ENCODE measurements around the gene KRTAP5-1.

The KRTAP5-1 gene

GRCh38 chr11:1573077-1573902 is 11.8 kb downstream of the KRTAP5-1 start:
- Histone ChIP-seq H3K9ac (ENCODE audit: low read depth in 1 of 2, low read length in 2 of 2) (peak overlapping the region; percentile 55 to 78), H3K4me3 (ENCODE audit: low read depth in 1 of 2, low read length in 2 of 2) (peak overlapping the region; percentile 61 to 63)

GRCh38 chr11:1572197-1573076 is 12.6 kb downstream of the KRTAP5-1 start, which contains the start of gene DUSP8:
DUSP8 (minus strand) TSS chr11:1572271; CDS start chr11:1565826, 6,445 bp downstream.
- peaks cover 40 to 44% of the 10 kb centered on the region in 2 donors for H3K4me1 ChIP-seq (ENCODE audit: control insufficient read depth in 1 of 2, insufficient read depth in 2 of 2, low read length in 2 of 2)
- no peaks in the 10 kb centered on the region for H3K36me3 ChIP-seq (ENCODE audit: control insufficient read depth in 1 of 2, insufficient read depth in 2 of 2, low read length in 2 of 2)
- H3K27ac ChIP-seq (ENCODE audit: low read depth, low read length), result peak within 1 kb of the TSS; percentile 79
- H3K9ac ChIP-seq (ENCODE audit: low read depth in 1 of 2, low read length in 2 of 2), result peak within 1 kb of the TSS; percentile 55 to 78
- no peaks in the 10 kb centered on the region for H3K9me3 ChIP-seq (ENCODE audit: control insufficient read depth in 1 of 2, low read length in 2 of 2)
- peaks cover 0 to 2% of the 10 kb centered on the region in 2 donors for H3K27me3 ChIP-seq (ENCODE audit: control insufficient read depth in 1 of 2, insufficient read depth in 2 of 2, low read length in 2 of 2)
- peak within 1 kb of the TSS; percentile 61 to 63 for H3K4me3 ChIP-seq (ENCODE audit: low read depth in 1 of 2, low read length in 2 of 2)

More at GRCh38 chr11:1573077-1573902, 11.8 kb downstream of the KRTAP5-1 start:
- Histone ChIP-seq H3K9me3 (ENCODE audit: control insufficient read depth in 1 of 2, low read length in 2 of 2) (peaks cover 4 to 5% of the 10 kb centered on the region in 2 donors), H3K4me1 (ENCODE audit: control insufficient read depth in 1 of 2, insufficient read depth in 2 of 2, low read length in 2 of 2) (peaks cover 36 to 39% of the 10 kb centered on the region in 2 donors), H3K27ac (ENCODE audit: low read depth, low read length) (peak overlapping the region; percentile 79), H3K27me3 (ENCODE audit: control insufficient read depth in 1 of 2, insufficient read depth in 2 of 2, low read length in 2 of 2) (peaks cover 0 to 2% of the 10 kb centered on the region in 2 donors), H3K36me3 (ENCODE audit: control insufficient read depth in 1 of 2, insufficient read depth in 2 of 2, low read length in 2 of 2) (no peaks in the 10 kb centered on the region)

- Histone ChIP-seq H3K4me3 (ENCODE audit: low read depth in 1 of 2, low read length in 2 of 2) (peak overlapping the region in 1 of 2 donors; percentile 60), H3K9me3 (ENCODE audit: control insufficient read depth in 1 of 2, low read length in 2 of 2) (no peaks in the 10 kb centered on the region), H3K9ac (ENCODE audit: low read depth in 1 of 2, low read length in 2 of 2) (peak overlapping the region in 1 of 2 donors; percentile 65), H3K27me3 (ENCODE audit: control insufficient read depth in 1 of 2, insufficient read depth in 2 of 2, low read length in 2 of 2) (peaks cover 0 to 2% of the 10 kb centered on the region in 2 donors), H3K4me1 (ENCODE audit: control insufficient read depth in 1 of 2, insufficient read depth in 2 of 2, low read length in 2 of 2) (peaks cover 46 to 50% of the 10 kb centered on the region in 2 donors), H3K36me3 (ENCODE audit: control insufficient read depth in 1 of 2, insufficient read depth in 2 of 2, low read length in 2 of 2) (no peaks in the 10 kb centered on the region), H3K27ac (ENCODE audit: low read depth, low read length) (no peak overlapping the region)
Observed at GRCh38 chr11:1571760-1572196, 13.3 kb downstream of the KRTAP5-1 start.

- Histone ChIP-seq H3K36me3 (ENCODE audit: control insufficient read depth in 1 of 2, insufficient read depth in 2 of 2, low read length in 2 of 2) (no peaks in the 10 kb centered on the region), H3K4me1 (ENCODE audit: control insufficient read depth in 1 of 2, insufficient read depth in 2 of 2, low read length in 2 of 2) (peaks cover 46 to 51% of the 10 kb centered on the region in 2 donors), H3K27me3 (ENCODE audit: control insufficient read depth in 1 of 2, insufficient read depth in 2 of 2, low read length in 2 of 2) (peaks cover 0 to 2% of the 10 kb centered on the region in 2 donors), H3K4me3 (ENCODE audit: low read depth in 1 of 2, low read length in 2 of 2) (peak overlapping the region; percentile 60), H3K27ac (ENCODE audit: low read depth, low read length) (no peak overlapping the region), H3K9me3 (ENCODE audit: control insufficient read depth in 1 of 2, low read length in 2 of 2) (no peaks in the 10 kb centered on the region), H3K9ac (ENCODE audit: low read depth in 1 of 2, low read length in 2 of 2) (peak overlapping the region; percentile 32 to 65)
Observed at GRCh38 chr11:1570896-1571759, 14.0 kb downstream of the KRTAP5-1 start.

GRCh38 chr11:1570531-1570895 is 14.6 kb downstream of the KRTAP5-1 start:
- peaks cover 46 to 51% of the 10 kb centered on the region in 2 donors for H3K4me1 ChIP-seq (ENCODE audit: control insufficient read depth in 1 of 2, insufficient read depth in 2 of 2, low read length in 2 of 2)
- H3K9me3 ChIP-seq (ENCODE audit: control insufficient read depth in 1 of 2, low read length in 2 of 2), result no peaks in the 10 kb centered on the region
- no peaks in the 10 kb centered on the region for H3K36me3 ChIP-seq (ENCODE audit: control insufficient read depth in 1 of 2, insufficient read depth in 2 of 2, low read length in 2 of 2)
- H3K27me3 ChIP-seq (ENCODE audit: control insufficient read depth in 1 of 2, insufficient read depth in 2 of 2, low read length in 2 of 2), result peaks cover 0 to 2% of the 10 kb centered on the region in 2 donors
- no peak overlapping the region for H3K27ac ChIP-seq (ENCODE audit: low read depth, low read length)
- H3K9ac ChIP-seq (ENCODE audit: low read depth in 1 of 2, low read length in 2 of 2), result peak overlapping the region; percentile 12 to 65
- peak overlapping the region in 1 of 2 donors; percentile 60 for H3K4me3 ChIP-seq (ENCODE audit: low read depth in 1 of 2, low read length in 2 of 2)

- Histone ChIP-seq H3K27ac (ENCODE audit: low read depth, low read length) (no peak overlapping the region), H3K9ac (ENCODE audit: low read depth in 1 of 2, low read length in 2 of 2) (peak overlapping the region in 1 of 2 donors; percentile 12), H3K27me3 (ENCODE audit: control insufficient read depth in 1 of 2, insufficient read depth in 2 of 2, low read length in 2 of 2) (peaks cover 0 to 2% of the 10 kb centered on the region in 2 donors), H3K4me1 (ENCODE audit: control insufficient read depth in 1 of 2, insufficient read depth in 2 of 2, low read length in 2 of 2) (peaks cover 47 to 50% of the 10 kb centered on the region in 2 donors), H3K9me3 (ENCODE audit: control insufficient read depth in 1 of 2, low read length in 2 of 2) (no peaks in the 10 kb centered on the region), H3K36me3 (ENCODE audit: control insufficient read depth in 1 of 2, insufficient read depth in 2 of 2, low read length in 2 of 2) (no peaks in the 10 kb centered on the region), H3K4me3 (ENCODE audit: low read depth in 1 of 2, low read length in 2 of 2) (peak overlapping the region in 1 of 2 donors; percentile 22)
Observed at GRCh38 chr11:1570001-1570453, 15.1 kb downstream of the KRTAP5-1 start.

GRCh38 chr11:1569251-1569780 is 15.8 kb downstream of the KRTAP5-1 start:
- no peaks in the 10 kb centered on the region for H3K27me3 ChIP-seq (ENCODE audit: control insufficient read depth in 1 of 2, insufficient read depth in 2 of 2, low read length in 2 of 2)
- peak overlapping the region; percentile 10 to 35 for H3K4me3 ChIP-seq (ENCODE audit: low read depth in 1 of 2, low read length in 2 of 2)
- peaks cover 53 to 55% of the 10 kb centered on the region in 2 donors for H3K4me1 ChIP-seq (ENCODE audit: control insufficient read depth in 1 of 2, insufficient read depth in 2 of 2, low read length in 2 of 2)
- H3K36me3 ChIP-seq (ENCODE audit: control insufficient read depth in 1 of 2, insufficient read depth in 2 of 2, low read length in 2 of 2), result no peaks in the 10 kb centered on the region
- H3K9ac ChIP-seq (ENCODE audit: low read depth in 1 of 2, low read length in 2 of 2), result peak overlapping the region; percentile 39
- H3K27ac ChIP-seq (ENCODE audit: low read depth, low read length), result no peak overlapping the region
- H3K9me3 ChIP-seq (ENCODE audit: control insufficient read depth in 1 of 2, low read length in 2 of 2), result no peaks in the 10 kb centered on the region

- H3K4me1 ChIP-seq (ENCODE audit: control insufficient read depth in 1 of 2, insufficient read depth in 2 of 2, low read length in 2 of 2), result peaks cover 51% of the 10 kb centered on the region in 2 donors
- no peaks in the 10 kb centered on the region for H3K9me3 ChIP-seq (ENCODE audit: control insufficient read depth in 1 of 2, low read length in 2 of 2)
- no peaks in the 10 kb centered on the region for H3K36me3 ChIP-seq (ENCODE audit: control insufficient read depth in 1 of 2, insufficient read depth in 2 of 2, low read length in 2 of 2)
- H3K9ac ChIP-seq (ENCODE audit: low read depth in 1 of 2, low read length in 2 of 2), result peak overlapping the region in 1 of 2 donors; percentile 39
- peak overlapping the region in 1 of 2 donors; percentile 35 for H3K4me3 ChIP-seq (ENCODE audit: low read depth in 1 of 2, low read length in 2 of 2)
- peak overlapping the region; percentile 50 for H3K27ac ChIP-seq (ENCODE audit: low read depth, low read length)
- H3K27me3 ChIP-seq (ENCODE audit: control insufficient read depth in 1 of 2, insufficient read depth in 2 of 2, low read length in 2 of 2), result no peaks in the 10 kb centered on the region
Observed at GRCh38 chr11:1568441-1568911, 16.6 kb downstream of the KRTAP5-1 start.

GRCh38 chr11:1567721-1568100 is 17.4 kb downstream of the KRTAP5-1 start:
- no peak overlapping the region for H3K9ac ChIP-seq (ENCODE audit: low read depth in 1 of 2, low read length in 2 of 2)
- no peak overlapping the region for H3K4me3 ChIP-seq (ENCODE audit: low read depth in 1 of 2, low read length in 2 of 2)
- H3K27ac ChIP-seq (ENCODE audit: low read depth, low read length), result no peak overlapping the region
- no peaks in the 10 kb centered on the region for H3K27me3 ChIP-seq (ENCODE audit: control insufficient read depth in 1 of 2, insufficient read depth in 2 of 2, low read length in 2 of 2)
- no peaks in the 10 kb centered on the region for H3K36me3 ChIP-seq (ENCODE audit: control insufficient read depth in 1 of 2, insufficient read depth in 2 of 2, low read length in 2 of 2)
- H3K4me1 ChIP-seq (ENCODE audit: control insufficient read depth in 1 of 2, insufficient read depth in 2 of 2, low read length in 2 of 2), result peaks cover 48% of the 10 kb centered on the region in 2 donors
- H3K9me3 ChIP-seq (ENCODE audit: control insufficient read depth in 1 of 2, low read length in 2 of 2), result no peaks in the 10 kb centered on the region

All from duodenal mucosa (tissue), 2 donors.